VCaP (cell line): ENCODE measurements around the gene FARS2.

Experiments
- H3K27ac ChIP-seq: fragments of 450-650 bp; 2 replicates; pipeline ENCODE4 v1.5.1; 2017
- CTCF ChIP-seq: fragments of 450-650 bp; conservative IDR thresholded peaks from 2 replicates; pipeline ENCODE4 v1.5.1; 2017; ENCODE audit warnings: mild to moderate bottlenecking, moderate library complexity

Gene FARS2

GRCh38 chr6:5517796-5518195 lies 256.5 kb downstream of the FARS2 start:
- H3K27ac ChIP-seq: no peak overlapping the region
- no peak for TF ChIP-seq CTCF

- no peak for TF ChIP-seq CTCF
- no peak overlapping the region for H3K27ac ChIP-seq
Observed at GRCh38 chr6:5518936-5519491, 257.7 kb downstream of the FARS2 start.

- TF ChIP-seq CTCF: no peak
- no peak overlapping the region for H3K27ac ChIP-seq
Observed at GRCh38 chr6:5520796-5521195, 259.5 kb downstream of the FARS2 start.

GRCh38 chr6:5521322-5521721 lies 260.0 kb downstream of the FARS2 start:
- H3K27ac ChIP-seq: no peak overlapping the region
- TF ChIP-seq CTCF: no peak

GRCh38 chr6:5522147-5522546 lies 260.8 kb downstream of the FARS2 start:
- H3K27ac ChIP-seq: no peak overlapping the region
- no peak for TF ChIP-seq CTCF

- no peak for TF ChIP-seq CTCF
- no peak overlapping the region for H3K27ac ChIP-seq
Observed at GRCh38 chr6:5524110-5524509, 262.8 kb downstream of the FARS2 start.

GRCh38 chr6:5525209-5525608 lies 263.9 kb downstream of the FARS2 start:
- no peak overlapping the region for H3K27ac ChIP-seq
- TF ChIP-seq CTCF: no peak
